Testis (tissue), 3 donors: ENCODE measurements around the gene SLC18A2. TPM values are rescaled to one million over a fixed set of nuclear protein-coding genes. Genes with fewer than 3 reads are reported as not detected.

Experiments used
- DNase-seq: peaks from one replicate; pipeline ENCODE4 v3.0.0-alpha.2; 2019
- H3K27ac ChIP-seq, 2 donors: fragments of 200-600 bp; sonication (generic); one replicate each; pipeline ENCODE4 v1.5.1; 2019
- H3K27me3 ChIP-seq: fragments of 200-600 bp; sonication (generic); one replicate; pipeline ENCODE4 v1.5.1; 2019
- H3K36me3 ChIP-seq: fragments of 200-600 bp; sonication (generic); one replicate; pipeline ENCODE4 v1.5.1; 2017; ENCODE audit warnings: low read depth; ENCODE audit errors: missing control alignments
- H3K4me1 ChIP-seq: fragments of 200-600 bp; sonication (generic); one replicate; pipeline ENCODE4 v1.5.1; 2019
- H3K4me3 ChIP-seq, 2 donors: fragments of 200-600 bp; sonication (generic); one replicate each; pipeline ENCODE4 v1.5.1; 2017 to 2019
- H3K9me3 ChIP-seq: fragments of 200-600 bp; sonication (generic); one replicate; pipeline ENCODE4 v1.5.1; 2017
- CTCF ChIP-seq, 3 experiments: fragments of 450-650 bp in 2 of 3; fragments of 200-600 bp in 1 of 3; sonication (generic) in 1 of 3; IDR thresholded peaks; one replicate each; pipeline ENCODE4 v1.5.1; 2016 to 2019; ENCODE audit warnings: antibody characterized with exemption in 3 of 3, mild to moderate bottlenecking in 2 of 3, moderate library complexity in 1 of 3
- POLR2A ChIP-seq: fragments of 450-650 bp; IDR thresholded peaks from one replicate; pipeline ENCODE4 v1.6.1; 2017; ENCODE audit warnings: antibody characterized with exemption, mild to moderate bottlenecking, moderate library complexity
- WGBS, 2 donors: methylation state at CpG; one replicate each; pipeline ENCODE4 v1.1.5; 2018; 5-methylcytosine and 5-hydroxymethylcytosine counted together
- intact Hi-C: fragments of 100-400 bp; cut with DNase I; formaldehyde crosslinking; loops from one replicate; pipeline ENCODE4 v1.15.1; 2023; ENCODE audit warnings: low total_unique reads
- polyA plus RNA-seq: library from polyadenylated mRNA; stranded (reverse); fragments of 350-450 nt; fragmentation: Illumina TruSeq; extraction: RNeasy Lipid Tissue Mini Kit (QIAGEN cat#74804); gene quantifications from one replicate; pipeline ENCODE4 v1.2.3, GENCODE V29; 2014; ENCODE audit warnings: low read depth, low replicate concordance; ENCODE audit not compliant: insufficient read depth
- total RNA-seq, 2 donors: library from RNA; depleted of rRNA; stranded (reverse); fragments of >200 nt; gene quantifications; one replicate each; pipeline ENCODE4 v1.2.3, GENCODE V29; 2016

The SLC18A2 gene
- total and polyA plus RNA-seq, 3 donors from 2014 or later, result 1.9 to 2.4 (median 2.0) TPM

GRCh38 chr10:117259279-117259678, 18.4 kb downstream of the SLC18A2 start:
- no peaks in the 10 kb centered on the region for H3K36me3 ChIP-seq
- no peak for DNase-seq
- 58 to 75% methylated on average over 3 of the region's 3 CpGs for WGBS, 2 donors

GRCh38 chr10:117260084-117260483, 19.2 kb downstream of the SLC18A2 start:
- Histone ChIP-seq H3K9me3 (no peaks in the 10 kb centered on the region), H3K27me3 (no peaks in the 10 kb centered on the region), H3K36me3 (no peaks in the 10 kb centered on the region), H3K4me3 (no peak overlapping the region), H3K27ac (no peak overlapping the region), H3K4me1 (peaks cover 6% of the 10 kb centered on the region)
- DNase-seq, result no peak
- WGBS, 2 donors, result 60 to 63% methylated on average over 4 of the region's 4 CpGs
- TF ChIP-seq CTCF (IDR thresholded peaks at IDR 0.05), result no peak
- TF ChIP-seq POLR2A, result no peak
- intact Hi-C loops, result no loop called here

More at GRCh38 chr10:117259279-117259678, 18.4 kb downstream of the SLC18A2 start:
- intact Hi-C loops, result no loop called here
- no peak overlapping the region for H3K27ac ChIP-seq
- TF ChIP-seq CTCF (IDR thresholded peaks at IDR 0.05), result no peak
- H3K4me3 ChIP-seq, result no peak overlapping the region
- H3K9me3 ChIP-seq, result no peaks in the 10 kb centered on the region
- peaks cover 10% of the 10 kb centered on the region for H3K4me1 ChIP-seq
- no peaks in the 10 kb centered on the region for H3K27me3 ChIP-seq

GRCh38 chr10:117261501-117261900, 20.6 kb downstream of the SLC18A2 start:
- Histone ChIP-seq H3K27ac (no peak overlapping the region), H3K36me3 (no peaks in the 10 kb centered on the region), H3K4me1 (peaks cover 6% of the 10 kb centered on the region), H3K27me3 (no peaks in the 10 kb centered on the region), H3K4me3 (no peak overlapping the region), H3K9me3 (no peaks in the 10 kb centered on the region)
- TF ChIP-seq POLR2A, result no peak
- TF ChIP-seq CTCF (IDR thresholded peaks at IDR 0.05), result no peak
- DNase-seq, result no peak
- 92 to 96% methylated on average over 3 of the region's 3 CpGs for WGBS, 2 donors
- intact Hi-C loops, result no loop called here

GRCh38 chr10:117262291-117262902, 21.5 kb downstream of the SLC18A2 start:
- DNase-seq, result peak; percentile 43
- Histone ChIP-seq H3K36me3 (no peaks in the 10 kb centered on the region), H3K27ac (no peak overlapping the region), H3K27me3 (no peaks in the 10 kb centered on the region), H3K4me3 (no peak overlapping the region), H3K4me1 (peaks cover 6% of the 10 kb centered on the region), H3K9me3 (no peaks in the 10 kb centered on the region)
- intact Hi-C loops, result no loop called here
- 62 to 75% methylated on average over 10 of the region's 10 CpGs for WGBS, 2 donors
- no peak for TF ChIP-seq POLR2A
- no peak for TF ChIP-seq CTCF (IDR thresholded peaks at IDR 0.05)

GRCh38 chr10:117262903-117263293, 22.0 kb downstream of the SLC18A2 start:
- intact Hi-C loops, result no loop called here
- peaks cover 6% of the 10 kb centered on the region for H3K4me1 ChIP-seq
- 67 to 81% methylated on average over 7 of the region's 7 CpGs for WGBS, 2 donors

More at GRCh38 chr10:117262903-117263293, 22.0 kb downstream of the SLC18A2 start:
- no peak for DNase-seq
- H3K9me3 ChIP-seq, result no peaks in the 10 kb centered on the region
- no peaks in the 10 kb centered on the region for H3K36me3 ChIP-seq
- no peaks in the 10 kb centered on the region for H3K27me3 ChIP-seq
- H3K4me3 ChIP-seq, result no peak overlapping the region
- TF ChIP-seq POLR2A, result no peak
- TF ChIP-seq CTCF (IDR thresholded peaks at IDR 0.05), result no peak
- H3K27ac ChIP-seq, result no peak overlapping the region
